D721Med (cell line): ENCODE results near the gene BCL10.

ENCODE experiments used
- DNase-seq: peaks from one replicate; pipeline ENCODE4 v3.0.0; 2011; ENCODE audit warnings: low spot score; ENCODE audit not compliant: insufficient read length
- FAIRE-seq: peaks from 2 replicates; lab custom pipeline; 2011; peaks lifted over from hg19 to GRCh38; lab: Jason Lieb, UNC
- TF ChIP-seq, protein P1 (sequence below): IDR thresholded peaks from 2 replicates; pipeline ENCODE4 v1.5.1; 2012; ENCODE audit warnings: mild to moderate bottlenecking, control low read depth; ENCODE audit not compliant: insufficient read depth; ENCODE audit errors: missing control alignments

Gene BCL10

DNA sequence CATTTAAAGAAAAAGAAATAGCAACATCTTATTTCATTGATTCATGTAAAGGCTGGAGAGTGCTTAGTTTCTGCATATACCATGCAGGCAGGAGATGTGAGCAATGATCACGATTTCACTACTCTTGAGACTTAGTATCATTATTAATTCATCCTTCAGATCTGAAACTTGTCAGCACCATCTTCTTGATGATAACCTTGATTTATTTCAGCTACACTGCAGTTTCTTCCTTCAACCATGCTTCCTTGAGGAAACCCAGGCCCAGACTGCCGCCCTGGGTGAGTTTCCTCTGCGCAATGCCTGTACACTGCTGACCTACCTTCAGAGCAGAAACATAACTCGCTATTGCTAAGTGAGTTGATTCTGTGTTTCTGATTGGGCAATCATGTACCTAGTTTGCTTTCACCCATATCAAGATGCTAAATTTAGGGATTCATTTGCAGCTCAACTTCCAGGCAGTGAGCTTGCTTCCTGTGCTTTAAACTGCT is 13.5 kb upstream of the BCL10 start:
- no peak for FAIRE-seq
- TF ChIP-seq, protein P1, sequence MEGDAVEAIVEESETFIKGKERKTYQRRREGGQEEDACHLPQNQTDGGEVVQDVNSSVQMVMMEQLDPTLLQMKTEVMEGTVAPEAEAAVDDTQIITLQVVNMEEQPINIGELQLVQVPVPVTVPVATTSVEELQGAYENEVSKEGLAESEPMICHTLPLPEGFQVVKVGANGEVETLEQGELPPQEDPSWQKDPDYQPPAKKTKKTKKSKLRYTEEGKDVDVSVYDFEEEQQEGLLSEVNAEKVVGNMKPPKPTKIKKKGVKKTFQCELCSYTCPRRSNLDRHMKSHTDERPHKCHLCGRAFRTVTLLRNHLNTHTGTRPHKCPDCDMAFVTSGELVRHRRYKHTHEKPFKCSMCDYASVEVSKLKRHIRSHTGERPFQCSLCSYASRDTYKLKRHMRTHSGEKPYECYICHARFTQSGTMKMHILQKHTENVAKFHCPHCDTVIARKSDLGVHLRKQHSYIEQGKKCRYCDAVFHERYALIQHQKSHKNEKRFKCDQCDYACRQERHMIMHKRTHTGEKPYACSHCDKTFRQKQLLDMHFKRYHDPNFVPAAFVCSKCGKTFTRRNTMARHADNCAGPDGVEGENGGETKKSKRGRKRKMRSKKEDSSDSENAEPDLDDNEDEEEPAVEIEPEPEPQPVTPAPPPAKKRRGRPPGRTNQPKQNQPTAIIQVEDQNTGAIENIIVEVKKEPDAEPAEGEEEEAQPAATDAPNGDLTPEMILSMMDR, result no peak
- DNase-seq, result no peak

DNA sequence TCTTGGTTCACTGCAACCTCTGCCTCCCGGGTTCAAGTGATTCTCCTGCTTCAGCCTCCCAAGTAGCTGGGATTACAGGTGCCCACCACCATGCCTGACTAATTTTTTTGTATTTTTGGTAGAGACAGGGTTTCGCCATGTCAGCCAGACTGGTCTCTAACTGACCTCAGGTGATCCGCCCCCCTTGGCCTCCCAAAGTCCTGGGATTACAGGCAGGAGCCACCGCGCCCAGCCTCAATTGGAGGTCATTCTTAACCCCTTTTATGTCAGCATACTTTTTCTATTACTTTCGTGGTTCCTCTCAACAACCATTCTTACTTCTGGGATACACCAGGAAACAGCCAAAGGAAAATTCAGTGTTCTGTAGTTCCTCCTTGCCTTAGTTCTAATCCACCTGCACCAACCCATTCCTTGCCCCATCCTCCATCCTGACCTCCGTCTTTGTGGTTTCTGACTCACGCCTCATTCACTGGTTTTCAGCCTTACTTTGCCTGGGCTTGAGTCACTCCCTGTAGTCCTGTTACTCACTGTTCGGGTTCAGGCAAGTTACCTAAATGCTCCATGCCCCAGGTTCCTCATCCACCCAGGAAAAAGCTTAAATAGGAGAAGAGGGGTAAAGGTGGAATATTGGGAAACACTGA is 12.9 kb upstream of the BCL10 start:
- DNase-seq (no peak), FAIRE-seq (no peak)
- TF ChIP-seq, protein P1, result no peak

DNA sequence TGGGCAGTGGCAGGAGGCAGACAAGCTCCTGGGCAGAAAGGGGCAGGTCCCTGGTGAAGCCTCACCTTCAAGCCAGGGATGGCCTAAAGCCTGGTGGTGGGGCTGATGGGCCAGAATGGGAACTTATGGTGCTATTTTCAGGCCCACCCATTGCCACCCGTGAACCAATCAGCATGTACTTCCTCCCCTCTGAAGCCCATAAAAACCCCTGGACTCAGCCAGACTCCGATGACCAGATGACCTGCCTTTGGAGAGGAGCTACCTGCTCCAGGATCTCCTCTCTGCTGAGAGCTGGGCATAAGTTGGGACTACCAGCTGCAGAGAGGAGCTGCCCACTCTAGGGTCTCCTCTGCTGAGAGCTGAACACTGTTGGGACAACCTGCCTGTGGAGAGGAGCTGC is 7.8 kb upstream of the BCL10 start:
- FAIRE-seq (no peak), DNase-seq (no peak)
- TF ChIP-seq, protein P1, result no peak

DNA sequence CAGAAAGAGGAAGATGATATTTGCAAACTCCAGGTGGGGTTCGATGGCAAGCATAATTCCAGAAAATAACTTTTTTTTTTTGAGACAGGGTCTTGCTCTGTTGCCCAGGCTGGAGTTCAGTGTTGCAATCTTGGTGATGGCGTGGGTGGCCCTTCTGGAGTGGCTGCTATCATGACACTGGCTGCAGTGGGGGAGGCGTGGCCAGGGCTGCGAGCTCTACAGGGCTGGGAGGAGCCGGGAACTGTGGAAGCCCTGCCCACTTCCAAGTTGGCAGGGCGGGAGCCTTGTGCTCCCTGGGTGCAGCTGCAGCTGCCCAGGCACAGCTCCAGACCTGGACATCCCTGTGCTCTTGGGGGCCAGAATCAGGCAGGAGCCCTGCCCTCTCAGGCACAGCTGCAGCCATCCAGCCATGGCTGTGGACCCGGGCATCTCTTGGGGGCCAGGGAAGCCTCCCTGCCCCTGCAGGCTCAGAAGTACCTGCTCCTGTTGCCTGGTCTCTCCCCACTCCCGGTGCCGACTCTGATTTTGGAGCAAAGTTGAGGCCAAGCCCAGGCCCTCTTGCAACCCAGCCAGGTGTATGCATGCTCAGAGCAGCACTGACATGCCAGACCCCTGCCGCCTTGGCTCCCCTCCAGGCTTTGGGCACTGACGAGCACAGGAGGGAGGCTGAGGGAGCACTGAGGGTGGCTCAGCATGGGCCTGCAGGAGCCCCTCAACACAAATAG is 7.2 kb upstream of the BCL10 start:
- DNase-seq, result no peak
- no peak for FAIRE-seq
- TF ChIP-seq, protein P1, result no peak

DNA sequence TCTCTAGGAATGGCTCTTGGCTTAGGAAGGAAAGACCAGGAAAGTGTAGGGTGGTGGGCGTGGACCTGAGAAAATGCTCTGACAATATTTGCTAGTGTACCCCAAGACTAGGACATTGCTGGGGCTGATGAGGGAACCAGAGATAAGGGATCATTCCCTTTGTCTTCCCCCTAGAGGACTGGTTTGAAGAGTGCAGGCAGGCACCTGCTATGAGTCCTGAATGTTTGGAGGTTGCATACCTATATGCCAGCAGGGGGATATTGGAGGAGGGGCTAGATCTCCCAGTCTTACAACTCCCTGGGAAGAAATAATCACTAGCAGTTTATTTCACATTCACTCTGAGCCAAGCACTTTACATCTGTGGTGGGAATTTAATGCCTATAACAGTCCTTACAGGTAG is 6.0 kb upstream of the BCL10 start:
- DNase-seq (no peak), FAIRE-seq (no peak)
- TF ChIP-seq, protein P1, result no peak

DNA sequence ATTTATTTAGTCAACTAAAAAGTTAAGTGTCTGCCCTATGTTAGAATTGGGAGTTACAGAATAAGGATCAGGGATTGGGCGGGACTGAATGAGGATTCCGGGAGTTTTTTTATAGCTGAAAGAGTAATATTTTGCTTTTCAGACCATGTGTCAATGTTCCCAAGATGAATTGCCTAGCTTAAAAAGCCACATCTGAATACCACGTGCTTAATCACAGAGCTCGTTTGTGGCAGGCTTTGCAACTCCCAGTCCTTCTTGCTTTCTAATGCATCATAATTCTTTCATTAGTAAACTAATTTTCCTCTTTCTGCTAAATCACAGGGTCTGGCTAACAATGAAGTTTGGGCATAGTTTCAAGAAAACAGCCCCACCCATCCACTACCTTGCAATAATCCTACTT is 4.2 kb upstream of the BCL10 start:
- no peak for FAIRE-seq
- TF ChIP-seq, protein P1, result no peak
- DNase-seq, result no peak

DNA sequence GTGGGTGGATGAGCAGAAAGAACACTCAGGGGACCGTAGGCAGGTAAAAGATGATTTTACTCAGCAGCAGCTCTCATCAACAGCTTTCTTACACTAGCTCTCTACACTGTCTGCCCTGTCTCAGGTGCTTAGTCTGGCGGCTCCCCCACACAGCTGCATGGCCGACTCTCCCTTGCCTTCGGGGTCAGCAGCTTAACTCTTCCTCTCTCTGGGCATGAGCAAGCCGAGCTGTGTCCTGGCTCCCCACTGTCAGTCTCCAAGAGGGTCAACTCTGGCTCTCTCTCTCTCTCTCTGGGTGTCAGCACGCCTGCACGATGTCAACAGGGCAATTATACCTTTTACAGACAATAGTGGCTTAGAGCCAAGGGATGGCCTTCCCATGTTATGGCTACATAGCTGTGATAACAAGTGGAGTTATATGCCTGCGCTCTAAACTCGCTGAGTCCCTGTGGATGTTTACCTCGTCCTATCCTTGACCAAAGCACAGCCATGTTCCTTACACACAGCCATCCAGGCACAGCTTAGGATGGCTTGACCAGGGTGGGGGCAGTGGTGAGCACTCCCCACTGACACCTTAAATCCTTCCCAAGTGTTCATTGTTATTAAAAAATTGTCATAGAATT is 3.1 kb upstream of the BCL10 start:
- no peak for FAIRE-seq
- DNase-seq, result no peak
- TF ChIP-seq, protein P1, result no peak
